Measurements from ENCODE around the gene CFAP53.

CFAP53 gene

GRCh38 chr18:50287441-50288347 is 21.4 kb upstream of the CFAP53 start, which contains the start of gene CXXC1:
Gene CXXC1 (minus strand): TSS chr18:50287692. CDS start chr18:50287589, 103 bp downstream.
- DNase-seq, result peak; percentile 96 to 97

DNA sequence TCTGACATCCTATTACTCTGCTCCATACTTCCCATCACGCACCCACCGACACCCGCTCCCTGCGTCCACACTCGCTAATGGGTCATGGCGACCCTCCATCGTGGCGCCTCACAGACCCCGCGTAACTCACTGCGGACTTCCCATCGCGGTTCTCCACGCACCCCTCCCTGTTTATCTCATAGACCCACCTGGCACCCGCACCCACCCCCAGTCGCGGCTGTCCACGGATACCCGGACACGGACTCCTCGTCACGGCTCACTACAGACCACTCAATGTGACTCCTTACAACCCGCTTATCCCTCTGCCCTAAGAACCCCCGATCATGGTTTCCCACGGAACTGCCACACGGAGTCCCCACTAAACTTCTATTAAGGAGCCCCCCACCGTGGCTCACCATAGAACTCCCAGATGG is 20.7 kb upstream of the CFAP53 start:
- DNase-seq, result no peak

GRCh38 chr18:50286391-50287027 is 20.2 kb upstream of the CFAP53 start:
- peak in 1 of 2 experiments; percentile 20 for DNase-seq

GRCh38 chr18:50285631-50286321 is 19.5 kb upstream of the CFAP53 start:
- DNase-seq, result no peak

GRCh38 chr18:50285071-50285470 is 18.8 kb upstream of the CFAP53 start:
- DNase-seq, result no peak

DNA sequence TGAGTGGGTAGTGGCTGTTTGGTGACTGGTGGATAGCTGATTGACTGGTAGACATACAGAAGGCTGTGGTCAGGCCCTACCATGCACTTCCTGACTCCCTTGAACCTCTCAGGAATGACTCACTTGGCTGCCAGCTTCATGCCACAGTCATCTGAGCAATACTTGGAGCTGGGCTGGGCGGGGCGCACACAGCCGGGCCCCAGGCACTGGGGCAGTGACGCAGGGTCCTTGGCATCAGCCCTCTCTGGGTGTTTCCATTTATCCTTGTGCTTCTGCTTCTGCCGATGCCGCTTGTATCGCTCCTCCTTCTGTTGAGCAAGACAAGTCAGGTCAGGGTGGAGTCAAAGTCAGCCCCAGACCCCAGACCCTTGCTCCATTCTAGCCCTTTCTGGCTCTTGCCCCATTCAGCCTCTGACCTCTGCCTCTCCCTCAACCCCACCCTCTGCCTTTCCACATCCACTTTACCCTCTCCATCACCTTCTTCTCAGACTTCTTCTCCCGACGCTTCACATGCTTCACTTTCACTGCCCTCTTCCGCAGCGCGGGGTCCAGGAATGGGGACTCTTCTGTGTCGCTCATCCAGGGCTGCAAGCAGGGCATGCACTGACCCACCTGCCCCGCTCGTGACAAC is 18.1 kb upstream of the CFAP53 start:
- DNase-seq, result no peak

GRCh38 chr18:50283469-50284209 is 17.3 kb upstream of the CFAP53 start:
- DNase-seq, result no peak

DNA sequence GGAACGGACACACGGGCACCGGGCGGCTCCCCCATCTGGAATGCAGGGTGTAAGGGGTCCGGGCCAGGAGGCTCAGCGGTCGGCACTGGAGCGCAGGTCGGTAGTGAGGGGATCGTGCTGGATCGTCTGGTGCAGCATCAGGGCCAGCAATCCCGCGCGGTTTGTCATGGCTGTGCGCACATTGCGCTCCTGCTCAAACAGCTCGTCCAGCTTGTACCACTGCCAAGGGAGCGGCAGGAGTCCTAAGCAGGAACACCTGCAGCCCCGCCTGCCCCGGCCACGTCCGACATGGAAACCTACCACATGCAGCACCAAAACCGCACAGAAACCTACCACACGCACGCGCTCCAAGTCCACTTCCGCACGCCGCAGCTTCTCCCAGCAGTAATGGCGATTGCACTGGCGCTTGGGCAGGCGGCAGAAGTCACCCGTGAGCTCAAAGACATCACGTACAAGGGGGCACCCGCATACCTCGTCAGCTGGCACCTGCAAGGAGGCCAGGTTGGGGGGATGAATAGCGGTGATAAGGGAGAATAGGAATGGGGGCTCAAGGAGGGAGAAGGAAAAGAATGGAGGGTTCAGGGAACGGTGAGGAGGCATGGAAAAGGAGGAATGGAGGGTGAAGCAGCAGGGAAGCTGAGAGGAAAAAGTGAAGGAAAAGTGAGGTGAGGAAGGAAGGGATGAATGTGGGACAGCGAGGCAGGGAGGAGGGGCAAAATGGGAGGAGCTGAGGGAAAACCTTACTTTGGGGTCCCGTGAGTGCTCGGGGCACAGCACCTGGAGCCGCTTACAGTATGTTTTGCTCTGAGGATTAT is 16.4 kb upstream of the CFAP53 start:
- DNase-seq, result peak; percentile 39 to 78

GRCh38 chr18:50281972-50282520 is 15.8 kb upstream of the CFAP53 start:
- DNase-seq, result no peak

- DNase-seq, result peak; percentile 96 to 99
These were observed 15.1 kb upstream of the CFAP53 start, which contains the start of gene MBD1 for GRCh38 chr18:50281295-50281971. Gene MBD1 (minus strand): TSS chr18:50281523. CDS start chr18:50279992, 1,531 bp downstream.

DNA sequence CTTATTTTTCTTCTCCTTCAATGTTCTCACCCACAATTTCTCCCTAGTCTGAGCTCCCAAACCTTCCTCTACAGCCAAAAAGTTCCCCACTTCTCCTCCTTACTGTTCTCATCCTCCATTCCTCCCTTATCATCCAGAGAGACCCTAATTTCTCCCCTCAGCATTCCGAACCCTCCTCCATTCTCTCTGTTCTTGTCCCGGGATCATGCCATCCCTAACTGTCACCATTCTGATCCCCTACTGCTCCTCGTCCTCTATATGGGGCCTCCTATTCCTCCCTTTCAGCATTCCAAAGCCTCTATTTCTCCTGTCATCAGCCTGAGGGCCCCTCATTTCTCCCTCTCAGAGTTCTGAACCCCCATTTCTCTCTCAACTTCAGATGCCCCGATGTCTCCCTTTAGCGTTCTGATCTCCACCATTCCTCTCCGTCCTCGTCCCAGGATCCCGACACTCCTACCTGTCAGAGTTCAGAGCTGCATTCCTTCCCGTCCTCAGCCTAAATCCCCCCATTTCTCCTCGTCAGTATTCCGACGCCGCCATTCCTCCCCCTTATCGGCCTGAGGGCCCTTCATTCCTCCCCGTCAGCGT is 14.5 kb upstream of the CFAP53 start:
- no peak for DNase-seq

GRCh38 chr18:50279752-50280151 is 13.5 kb upstream of the CFAP53 start:
- DNase-seq, result no peak

GRCh38 chr18:50277942-50278341 is 11.6 kb upstream of the CFAP53 start:
- no peak for DNase-seq

DNA sequence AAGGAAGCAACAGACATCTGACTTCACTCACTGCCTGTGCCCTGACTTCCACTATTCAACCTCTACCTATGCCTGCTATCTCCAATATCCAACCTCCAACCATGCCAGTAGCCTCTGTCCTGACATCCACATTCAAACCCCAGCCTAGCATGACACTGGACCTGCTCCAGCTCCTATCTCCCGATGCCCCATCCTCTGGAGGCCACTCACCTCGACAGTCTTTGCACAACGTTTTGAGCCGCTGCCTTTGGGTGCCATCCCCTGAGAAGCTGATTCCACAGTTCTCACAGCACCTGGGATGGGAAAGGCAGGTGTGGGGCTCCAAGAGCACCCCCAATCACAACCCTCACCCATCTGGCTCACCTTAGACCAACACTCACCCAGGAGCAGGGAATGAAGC is 10.2 kb upstream of the CFAP53 start:
- no peak for DNase-seq

- DNase-seq, result no peak
These were observed 9.3 kb upstream of the CFAP53 start for GRCh38 chr18:50275503-50276036.

DNA sequence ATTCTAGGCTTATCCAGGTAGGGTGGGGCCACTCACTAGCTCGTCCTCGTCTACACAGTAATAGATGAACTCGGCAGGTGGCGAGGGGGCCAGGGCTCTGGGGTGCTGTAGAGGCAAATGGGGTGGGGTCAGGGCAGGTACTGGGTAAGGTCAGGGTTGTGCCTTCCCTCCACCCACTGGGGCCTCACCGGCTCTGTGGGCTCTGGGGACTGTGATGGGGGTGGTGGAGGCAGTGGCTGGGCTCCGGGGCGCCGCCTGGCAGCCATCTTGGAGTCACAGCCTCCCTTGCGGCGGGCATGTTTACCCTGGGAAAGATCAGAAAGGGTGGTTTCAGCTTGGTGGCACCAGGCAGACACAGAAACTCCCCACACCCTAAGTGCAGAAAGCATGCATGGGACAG is 8.6 kb upstream of the CFAP53 start:
- no peak for DNase-seq

DNA sequence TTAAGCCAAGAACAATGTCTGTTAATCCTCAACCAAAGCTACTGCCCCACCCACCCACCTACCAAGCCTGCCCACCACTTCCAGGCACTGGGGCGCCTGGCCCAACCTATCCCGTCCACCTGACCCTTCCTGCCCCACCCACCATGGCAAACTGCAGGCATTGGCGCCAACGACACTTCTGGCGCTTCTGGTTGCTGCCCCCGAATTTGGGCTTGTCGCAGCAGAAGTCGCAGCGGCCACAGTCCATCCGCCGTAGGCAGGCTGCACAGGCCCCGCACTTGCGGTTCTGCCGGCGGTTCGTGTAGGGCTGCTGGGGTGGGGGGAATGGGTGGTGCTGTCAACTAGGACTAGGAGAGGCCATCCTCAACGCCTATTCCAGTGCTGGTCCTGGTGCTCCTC is 7.7 kb upstream of the CFAP53 start:
- DNase-seq, result no peak

GRCh38 chr18:50273203-50274043 is 7.1 kb upstream of the CFAP53 start:
- DNase-seq, result no peak

DNA sequence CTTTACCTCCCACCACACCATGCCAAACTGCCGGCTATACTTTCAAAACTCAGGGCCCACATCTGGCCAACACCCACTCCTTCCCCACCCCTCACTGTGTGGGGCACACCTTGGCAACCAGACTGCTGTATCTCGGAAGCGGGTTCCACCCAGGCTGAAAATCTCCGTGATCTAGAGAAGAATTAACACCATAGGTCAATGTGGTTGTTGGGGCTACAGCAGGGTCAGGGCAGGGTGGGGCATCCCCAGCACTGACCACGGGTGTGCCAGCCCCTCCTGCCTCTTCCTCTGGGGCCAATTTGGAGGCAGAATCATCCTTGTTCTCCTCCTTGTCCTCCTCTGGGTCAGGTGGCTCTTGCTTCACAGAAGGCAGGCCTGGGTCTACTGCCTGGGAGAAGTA is 6.3 kb upstream of the CFAP53 start:
- DNase-seq, result no peak

Data from NCI-H2081 (cell line).